Bronchial epithelial cell (primary cell): ENCODE measurements around the gene MPP7. TPM values are rescaled to one million over a fixed set of nuclear protein-coding genes. Genes with fewer than 3 reads are reported as not detected.

ENCODE experiments used
- DNase-seq: peaks from one replicate; pipeline ENCODE4 v3.0.0-alpha.2; 2010; ENCODE audit warnings: low read depth
- FAIRE-seq: peaks from 2 replicates; lab custom pipeline; 2011; peaks lifted over from hg19 to GRCh38; lab: Jason Lieb, UNC
- H3K27me3 ChIP-seq: 2 replicates; pipeline ENCODE4 v1.5.1; 2011; ENCODE audit warnings: low read length; ENCODE audit not compliant: control insufficient read depth, insufficient read depth
- H3K36me3 ChIP-seq: 2 replicates; pipeline ENCODE4 v1.5.1; 2011; ENCODE audit warnings: low read length; ENCODE audit not compliant: control insufficient read depth, insufficient read depth
- H3K4me3 ChIP-seq: 2 replicates; pipeline ENCODE4 v1.5.1; 2011; ENCODE audit warnings: mild to moderate bottlenecking, low read depth, low read length, control low read depth
- CTCF ChIP-seq: IDR thresholded peaks from 2 replicates; pipeline ENCODE4 v1.5.1; 2011; ENCODE audit warnings: mild to moderate bottlenecking, moderate library complexity, low read length, control low read depth, inconsistent platforms; ENCODE audit not compliant: insufficient read depth, severe bottlenecking
- total RNA-seq: library from RNA; depleted of rRNA; stranded (reverse); fragments of >200 nt; gene quantifications from 2 replicates; pipeline ENCODE4 v1.2.1, GENCODE V29; 2014

Gene MPP7
- total RNA-seq, 1 donor from 2014 or later: 11.1 TPM

GRCh38 chr10:28285816-28286215, 17.0 kb downstream of the MPP7 start:
- Histone ChIP-seq H3K4me3 (no peak overlapping the region), H3K36me3 (no peaks in the 10 kb centered on the region), H3K27me3 (no peaks in the 10 kb centered on the region)
- no peak for FAIRE-seq
- peak; percentile 68 for DNase-seq
- no peak for TF ChIP-seq CTCF

DNA sequence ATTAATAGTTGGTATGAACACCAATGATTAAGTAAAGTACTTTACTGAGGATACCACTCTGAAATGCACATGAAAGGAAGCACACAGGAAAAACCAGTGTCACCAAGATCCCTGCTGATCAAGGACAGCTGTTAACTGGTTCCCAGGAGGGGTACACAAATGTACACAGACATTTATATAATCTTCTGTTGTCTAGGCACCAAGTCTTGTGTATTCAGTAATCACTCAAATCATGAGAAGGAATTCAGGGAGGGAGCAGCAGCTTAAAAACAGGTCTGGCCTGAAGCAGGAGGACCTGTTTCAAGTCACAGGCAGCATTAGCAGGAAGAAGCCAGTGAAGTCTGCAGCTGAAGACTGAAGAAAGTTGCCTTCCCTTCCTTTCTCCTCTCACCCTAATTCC, 18.7 kb downstream of the MPP7 start:
- Histone ChIP-seq H3K4me3 (no peak overlapping the region), H3K27me3 (no peaks in the 10 kb centered on the region), H3K36me3 (no peaks in the 10 kb centered on the region)
- DNase-seq (peak; percentile 40), FAIRE-seq (no peak)
- no peak for TF ChIP-seq CTCF

- DNase-seq (no peak), FAIRE-seq (no peak)
- TF ChIP-seq CTCF: no peak
- no peak overlapping the region for H3K4me3 ChIP-seq
- H3K27me3 ChIP-seq: no peaks in the 10 kb centered on the region
- H3K36me3 ChIP-seq: no peaks in the 10 kb centered on the region
Measured at GRCh38 chr10:28283251-28283650, 19.6 kb downstream of the MPP7 start.

DNA sequence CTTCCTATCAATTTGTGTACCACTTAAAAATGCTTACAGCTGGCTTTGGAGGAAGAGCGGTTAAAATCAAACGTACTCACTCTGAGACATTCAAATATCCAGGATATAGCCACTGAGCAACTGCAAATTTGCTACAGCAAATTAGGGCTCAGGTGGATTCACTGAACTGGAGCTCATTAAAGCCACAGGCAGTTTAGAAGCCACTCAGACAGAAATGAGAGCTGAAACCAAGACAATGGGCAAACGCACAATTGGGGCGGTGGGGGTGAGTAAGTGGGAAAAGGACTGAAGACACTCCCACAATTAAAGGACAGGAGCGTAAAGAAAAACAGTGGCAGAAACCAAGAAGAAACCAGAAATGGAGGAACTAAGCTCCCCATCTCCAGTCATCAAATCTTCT, 20.5 kb downstream of the MPP7 start:
- no peak for FAIRE-seq
- no peak for DNase-seq
- no peaks in the 10 kb centered on the region for H3K27me3 ChIP-seq
- H3K36me3 ChIP-seq: no peaks in the 10 kb centered on the region
- TF ChIP-seq CTCF: no peak
- no peak overlapping the region for H3K4me3 ChIP-seq

DNA sequence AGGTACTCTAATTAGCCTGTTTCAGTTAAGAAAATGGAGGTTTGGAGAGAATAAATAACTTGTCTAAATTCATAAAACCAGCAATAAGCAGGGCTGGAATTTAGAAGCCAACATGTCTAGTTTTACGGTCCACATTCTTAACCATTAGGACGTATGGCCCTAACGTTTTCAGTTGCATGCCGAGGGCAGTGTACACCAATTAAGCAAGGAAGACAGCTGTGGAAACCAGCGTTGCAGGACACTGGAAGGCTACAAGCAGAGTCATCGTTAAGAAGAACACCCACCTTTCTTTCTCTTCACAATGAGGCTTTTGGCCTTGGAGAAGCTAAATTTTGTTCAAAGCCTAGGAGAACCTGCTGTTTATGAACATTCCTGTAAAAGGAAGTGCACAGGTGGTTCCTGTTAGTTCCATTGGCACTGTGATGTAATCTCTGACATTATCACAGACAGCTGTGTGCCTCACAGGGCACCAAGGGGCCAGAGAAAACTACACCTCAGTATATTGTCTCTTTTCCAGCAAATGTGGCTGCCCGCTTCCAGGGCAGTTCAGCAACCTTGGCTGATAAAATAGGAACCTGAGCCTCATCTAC, 21.0 kb downstream of the MPP7 start:
- no peak for FAIRE-seq
- no peaks in the 10 kb centered on the region for H3K36me3 ChIP-seq
- no peak for TF ChIP-seq CTCF
- DNase-seq: no peak
- no peak overlapping the region for H3K4me3 ChIP-seq
- no peaks in the 10 kb centered on the region for H3K27me3 ChIP-seq

DNA sequence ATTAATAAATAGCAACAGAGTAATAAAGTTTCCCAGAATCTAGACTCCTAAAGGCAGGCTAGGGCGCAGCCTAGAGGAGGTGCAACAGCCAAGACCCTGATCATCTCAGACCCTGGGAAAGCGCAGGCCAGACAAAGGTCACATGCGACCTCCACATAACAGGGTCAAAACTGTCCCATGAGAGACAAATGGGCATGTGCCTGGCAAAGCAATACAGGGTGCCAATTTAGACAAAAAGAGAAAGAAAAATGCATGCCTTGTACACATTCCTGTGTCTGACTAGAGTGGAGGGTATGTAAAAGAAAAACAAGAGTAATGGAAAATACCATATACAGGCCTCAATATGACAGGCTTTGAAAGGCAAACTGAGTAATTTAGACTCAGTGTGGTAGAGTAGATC, 22.2 kb downstream of the MPP7 start:
- FAIRE-seq (no peak), DNase-seq (no peak)
- no peak for TF ChIP-seq CTCF
- Histone ChIP-seq H3K27me3 (no peaks in the 10 kb centered on the region), H3K4me3 (no peak overlapping the region), H3K36me3 (no peaks in the 10 kb centered on the region)
